Limb (tissue), 2 donors: ENCODE measurements around the gene SETD3.
A peak's percentile ranks its signal among the peaks of the same experiment; 100 is the strongest.

Source experiments
- DNase-seq, 2 donors: peaks; one replicate each; pipeline ENCODE4 v3.0.0-alpha.2; 2016; ENCODE audit errors: extremely low spot score in 2 of 2

The SETD3 gene

DNA sequence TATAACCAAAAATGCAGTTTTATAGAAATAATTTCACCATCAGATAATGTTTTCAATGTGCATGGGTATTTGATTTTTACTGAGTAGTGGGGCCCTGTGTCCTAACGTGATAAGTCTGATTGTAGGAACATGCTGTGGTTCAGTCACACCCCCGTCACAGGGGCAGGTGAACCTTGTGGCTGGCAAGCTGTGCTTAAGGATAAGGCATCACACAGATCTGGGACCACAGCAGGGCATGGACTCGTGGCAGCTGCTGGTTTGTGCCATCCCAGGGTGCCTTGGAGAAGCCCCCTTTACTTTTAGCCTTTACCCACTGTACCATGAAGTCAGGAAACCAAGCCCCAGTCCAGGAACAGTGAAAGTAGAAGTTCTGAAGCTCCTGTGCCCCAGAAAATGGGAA lies 17.2 kb upstream of the SETD3 start:
- no peak for DNase-seq

DNA sequence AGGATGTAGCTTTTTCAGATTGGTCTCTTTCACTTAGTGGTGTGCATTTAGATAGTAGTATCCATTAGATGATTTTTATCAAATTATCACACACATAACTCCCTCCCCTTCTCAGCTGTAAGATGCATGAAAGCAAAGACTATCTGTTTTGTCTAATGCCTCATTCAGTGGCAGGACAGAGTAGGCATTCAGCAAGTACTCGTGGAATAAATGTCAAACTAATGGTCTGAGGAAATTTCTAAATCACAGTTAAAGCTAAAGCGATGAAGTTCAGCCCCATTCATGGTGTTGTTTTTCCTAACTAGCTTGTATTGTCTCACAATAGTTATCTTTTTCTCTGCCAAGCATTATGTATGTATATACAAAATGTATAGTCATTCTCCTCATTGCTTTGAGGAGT lies 16.7 kb upstream of the SETD3 start:
- no peak for DNase-seq

DNA sequence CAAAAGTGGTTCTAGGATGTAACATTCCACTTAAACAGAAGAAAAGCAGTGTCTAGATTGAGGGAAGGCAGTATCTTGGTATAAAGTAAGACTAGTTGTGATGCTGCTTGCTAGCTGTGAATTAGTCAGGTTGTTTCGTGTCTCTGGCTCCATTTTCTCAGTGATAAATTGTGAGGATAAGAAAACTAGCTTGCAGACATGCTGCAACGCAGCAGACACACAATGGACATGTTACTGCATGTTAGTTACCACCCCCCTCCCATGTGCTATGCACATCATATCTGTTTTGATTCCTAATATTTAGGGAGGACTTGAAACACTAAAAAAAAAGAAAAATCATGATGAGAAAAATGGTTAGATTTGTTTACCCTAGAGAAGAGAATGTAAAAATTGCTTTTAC lies 3.4 kb upstream of the SETD3 start:
- DNase-seq, result no peak

DNA sequence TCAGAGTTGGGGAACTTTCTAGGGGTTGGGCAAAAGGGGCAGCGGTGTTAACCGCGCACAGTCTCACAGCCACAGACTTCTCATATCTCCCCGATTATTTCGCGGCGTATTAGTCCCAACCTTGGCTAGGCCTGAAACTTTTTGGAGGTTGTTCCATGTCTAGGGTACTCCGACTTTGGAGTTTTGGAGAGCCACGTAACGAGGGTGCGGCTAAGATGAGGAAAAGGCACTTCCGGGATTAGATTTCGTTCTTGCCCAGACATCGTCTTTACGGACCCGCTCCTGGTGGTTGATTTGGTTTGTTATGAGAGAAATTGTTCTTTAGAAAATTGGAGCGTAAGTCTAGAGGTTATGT lies 1.1 kb upstream of the SETD3 start:
- DNase-seq, result no peak

DNA sequence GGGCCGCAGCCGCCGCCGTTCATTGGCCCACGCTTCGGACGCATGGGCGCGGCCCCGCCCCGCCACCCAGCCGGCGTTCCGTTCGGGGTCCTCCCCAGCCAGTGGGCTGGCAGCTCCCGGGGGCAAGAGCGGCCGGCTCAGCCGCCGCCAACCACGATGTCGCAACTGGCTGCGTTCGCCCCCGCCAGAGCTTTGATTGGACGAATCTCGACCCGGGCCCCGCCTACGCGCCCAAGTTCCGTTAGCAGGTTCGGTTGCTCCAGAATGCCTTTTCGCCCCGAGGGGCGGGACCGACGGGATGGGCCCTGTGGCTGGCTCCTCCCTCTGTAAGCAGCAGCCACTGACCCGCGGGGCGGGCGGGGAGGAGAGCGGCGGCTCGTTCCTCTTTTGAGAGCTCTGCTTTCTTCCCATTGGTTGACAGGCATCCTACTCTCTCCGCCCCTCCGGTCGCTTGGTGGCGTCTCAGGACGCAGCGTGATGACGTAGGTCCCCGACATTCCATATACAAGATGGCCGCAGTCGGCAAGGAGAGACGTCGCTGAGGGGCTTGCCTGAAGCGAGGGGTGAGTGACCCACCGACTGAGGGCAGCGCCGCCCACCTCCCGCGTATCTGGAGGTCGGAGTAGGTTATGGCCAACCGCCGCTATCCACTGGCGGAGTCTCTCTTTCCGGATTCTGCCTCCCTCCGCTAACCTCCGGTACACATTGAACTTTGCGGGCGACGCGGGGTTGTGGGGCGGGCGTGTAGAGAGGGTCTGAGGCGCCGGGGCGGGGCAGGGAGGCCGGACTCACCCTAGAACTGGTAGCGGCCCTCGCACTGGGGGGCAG lies 472 bp upstream of the SETD3 start, which contains the start of gene CCNK:
CCNK (plus strand) TSS at position 493 of the 828 bp plus-strand sequence. CDS start 11,269 bp downstream, outside the sequence.
- peak; percentile 100 for DNase-seq

DNA sequence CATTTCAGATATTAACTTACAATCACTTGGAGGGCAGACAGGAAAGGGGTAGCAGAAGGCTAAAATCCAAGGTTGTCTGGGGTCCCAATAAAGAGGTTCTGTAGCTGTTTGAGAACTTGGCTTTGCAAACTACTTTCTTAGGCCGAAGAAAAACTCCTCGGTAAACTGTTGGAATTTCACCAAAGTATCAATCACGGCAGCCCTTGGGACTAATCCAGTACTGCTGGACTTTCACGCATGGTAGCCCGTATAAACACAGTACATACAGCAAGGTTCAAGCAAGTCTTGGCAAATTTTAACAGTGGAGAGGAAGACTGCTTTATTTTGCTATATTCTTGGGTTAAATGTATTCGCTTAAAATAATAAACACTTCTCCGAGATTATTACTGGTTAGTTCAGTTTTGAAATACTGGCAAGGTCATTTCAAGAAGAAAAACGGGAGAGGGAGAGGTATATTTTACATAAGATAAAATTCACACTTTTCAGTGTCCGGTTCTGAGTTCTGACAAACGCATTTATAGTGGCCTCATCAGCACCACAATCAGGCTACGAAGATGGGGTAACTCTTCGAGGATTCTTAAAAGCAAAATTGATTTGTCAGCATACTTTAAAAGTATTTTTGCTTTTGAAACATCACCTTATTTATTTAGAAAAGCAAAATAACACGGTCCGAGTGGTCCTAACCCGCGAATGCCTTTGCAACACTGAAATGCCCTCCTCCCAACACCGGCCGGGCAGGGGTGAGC lies 1.3 kb downstream of the SETD3 start:
- DNase-seq, result no peak

DNA sequence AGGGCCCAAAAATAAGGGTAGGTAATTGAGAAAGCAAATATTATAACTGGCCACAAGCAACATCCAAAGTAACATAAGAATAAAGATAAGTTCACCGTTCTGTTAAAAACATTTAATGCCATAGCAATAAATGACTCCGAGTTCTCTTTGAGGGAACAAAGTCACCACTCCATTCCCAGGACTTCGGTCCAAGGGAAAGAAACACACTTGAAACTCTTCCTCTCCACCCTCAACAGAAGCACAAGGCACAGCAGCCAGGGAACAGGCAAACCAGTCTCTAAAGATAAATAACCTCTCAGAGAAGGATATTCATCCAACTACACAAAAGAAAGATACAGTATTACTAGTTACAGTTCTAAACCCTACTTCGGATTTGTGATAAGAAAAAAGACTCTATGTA lies 2.5 kb downstream of the SETD3 start:
- no peak for DNase-seq

DNA sequence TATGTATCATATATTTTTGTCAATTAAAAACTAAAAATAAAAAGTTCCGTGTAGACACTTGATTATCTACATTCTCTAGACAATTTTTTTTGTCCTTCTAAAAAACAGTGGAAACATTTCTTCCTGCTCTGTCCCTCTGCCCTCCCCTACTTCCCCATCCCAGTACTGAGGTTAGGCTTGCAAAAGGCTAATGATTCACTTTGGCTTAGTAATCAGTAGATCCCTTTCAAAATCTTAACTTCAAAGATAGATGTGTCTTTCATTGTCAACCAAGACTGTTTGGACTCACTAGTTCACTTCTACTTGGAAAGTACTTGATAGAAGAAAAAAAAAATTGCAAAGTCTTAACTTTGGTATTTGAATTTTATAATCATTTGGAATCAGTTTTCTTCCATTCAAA lies 3.8 kb downstream of the SETD3 start:
- DNase-seq, result no peak

DNA sequence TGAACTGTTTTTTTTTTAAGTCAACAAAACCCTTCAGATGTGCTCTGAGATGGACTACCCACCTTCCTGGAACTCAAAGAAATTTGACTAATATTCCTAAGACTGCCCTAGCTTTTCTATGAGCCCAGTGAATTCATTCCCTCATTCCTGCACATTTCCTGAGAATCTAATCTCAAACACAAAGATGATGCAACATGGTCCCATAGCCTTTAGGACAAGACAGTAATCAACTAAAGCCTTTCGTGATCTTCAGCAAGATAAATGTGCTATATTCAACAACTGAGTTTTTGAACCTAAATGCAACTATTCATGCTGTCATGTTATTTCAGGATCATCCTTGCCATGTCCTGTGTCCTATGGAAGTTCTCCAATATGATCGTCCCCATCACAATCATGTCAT lies 5.0 kb downstream of the SETD3 start:
- no peak for DNase-seq

DNA sequence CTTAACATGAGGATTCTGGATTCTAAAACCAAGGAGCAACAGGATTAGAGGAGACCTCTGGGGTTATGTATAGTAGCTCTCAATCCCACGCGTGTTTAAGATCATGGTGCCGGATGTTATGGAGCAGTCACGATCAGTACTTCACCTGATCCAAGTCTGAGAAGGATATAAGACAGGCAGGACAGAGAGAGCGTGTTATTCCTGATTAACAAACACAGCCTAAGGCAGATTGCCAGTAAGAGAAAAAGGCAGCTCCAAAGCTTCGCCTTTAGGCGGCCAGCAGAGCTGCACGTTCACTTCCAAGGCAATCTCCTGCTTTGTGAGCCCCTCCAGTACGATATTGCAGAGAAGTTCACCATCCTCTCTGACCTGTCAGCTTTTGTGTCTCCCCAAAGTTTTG lies 5.5 kb downstream of the SETD3 start:
- no peak for DNase-seq

DNA sequence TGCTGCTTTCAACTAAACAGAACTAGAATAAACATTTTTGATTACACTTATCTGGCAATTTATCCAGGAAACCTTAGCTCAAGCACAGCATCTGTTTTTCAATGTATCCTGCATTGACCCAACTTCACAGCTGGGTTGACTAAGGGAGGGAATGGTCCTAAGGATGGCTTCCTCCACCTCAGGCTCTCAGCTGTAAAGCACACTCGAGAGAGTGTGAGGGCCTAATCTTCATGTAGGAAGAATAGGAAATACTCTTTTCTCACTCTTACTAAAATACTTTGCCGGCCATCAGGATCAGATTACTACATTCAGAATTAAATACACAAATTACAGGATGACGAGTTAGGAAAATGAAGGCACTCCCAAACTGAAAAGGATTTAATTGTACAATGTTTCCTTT lies 7.2 kb downstream of the SETD3 start:
- no peak for DNase-seq

DNA sequence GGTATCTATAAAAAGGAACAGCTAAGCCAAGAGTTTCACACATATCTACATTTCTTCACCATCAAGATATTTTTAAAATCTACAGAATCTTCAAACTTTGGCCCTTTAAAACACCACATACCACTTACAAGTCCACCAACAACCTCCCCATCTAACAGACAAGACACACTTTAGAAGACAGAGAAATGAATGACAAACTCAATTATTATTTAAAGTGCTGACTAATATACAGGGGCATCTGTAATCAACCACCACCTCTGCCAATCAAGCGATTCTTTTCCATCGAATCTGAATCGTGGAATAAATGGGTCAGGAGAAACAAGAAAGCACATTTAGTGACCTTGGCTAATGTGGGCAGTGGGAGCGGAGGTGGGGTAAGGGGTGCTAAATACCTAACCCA lies 7.7 kb downstream of the SETD3 start:
- no peak for DNase-seq

DNA sequence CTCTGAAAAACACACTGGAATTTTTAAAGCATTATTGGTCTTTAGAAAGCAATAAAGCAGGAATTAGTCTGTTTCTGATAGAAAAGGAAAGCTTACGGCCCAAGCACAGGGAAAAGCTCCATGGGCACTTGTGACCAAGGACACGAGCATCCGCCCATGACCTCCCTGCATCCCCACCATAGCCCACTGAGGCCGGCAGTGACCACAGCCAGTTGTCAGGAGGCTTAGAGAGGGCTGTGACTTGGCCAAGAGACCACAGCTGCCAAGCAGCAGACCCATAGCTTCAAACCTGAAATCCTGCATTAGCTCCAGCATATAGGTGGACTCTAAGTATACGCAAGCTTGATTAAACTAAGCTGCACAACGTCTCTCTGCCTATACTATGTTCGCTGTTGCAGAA lies 8.9 kb downstream of the SETD3 start:
- DNase-seq, result no peak

DNA sequence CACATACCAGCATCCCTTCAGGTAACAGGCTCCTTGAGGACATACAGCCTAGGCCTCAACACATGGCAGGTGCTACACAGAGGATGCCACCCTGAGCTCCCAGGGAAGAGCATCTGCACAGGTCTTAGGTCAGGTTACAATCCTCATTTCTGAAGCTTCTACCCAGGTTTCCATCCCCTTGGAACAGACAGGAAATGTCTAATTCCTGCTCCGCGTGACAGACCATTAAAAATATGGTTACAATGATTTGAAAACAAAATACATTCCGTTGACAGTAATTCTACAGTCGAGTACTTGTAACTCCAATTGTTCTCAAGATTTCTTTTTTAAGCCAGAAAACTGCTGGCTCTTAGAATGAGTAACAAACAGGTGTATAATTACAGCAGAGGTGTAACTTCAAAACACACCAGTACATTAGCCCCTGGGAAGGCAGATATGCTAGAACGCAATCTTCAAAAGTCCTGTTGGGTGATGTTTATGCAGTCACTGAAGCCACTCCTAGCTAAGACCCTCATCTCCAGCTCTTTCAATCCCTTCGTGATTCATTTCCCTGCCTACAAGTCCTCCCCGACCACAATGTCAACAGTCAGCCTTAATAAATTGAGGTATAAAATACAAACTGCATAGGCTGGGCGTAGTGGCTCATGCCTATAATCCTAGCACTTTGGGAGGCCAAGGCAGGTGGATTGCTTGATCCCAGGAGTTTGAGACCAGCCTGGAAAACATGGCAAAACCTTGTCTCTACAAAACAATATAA lies 11.6 kb downstream of the SETD3 start:
- no peak for DNase-seq

DNA sequence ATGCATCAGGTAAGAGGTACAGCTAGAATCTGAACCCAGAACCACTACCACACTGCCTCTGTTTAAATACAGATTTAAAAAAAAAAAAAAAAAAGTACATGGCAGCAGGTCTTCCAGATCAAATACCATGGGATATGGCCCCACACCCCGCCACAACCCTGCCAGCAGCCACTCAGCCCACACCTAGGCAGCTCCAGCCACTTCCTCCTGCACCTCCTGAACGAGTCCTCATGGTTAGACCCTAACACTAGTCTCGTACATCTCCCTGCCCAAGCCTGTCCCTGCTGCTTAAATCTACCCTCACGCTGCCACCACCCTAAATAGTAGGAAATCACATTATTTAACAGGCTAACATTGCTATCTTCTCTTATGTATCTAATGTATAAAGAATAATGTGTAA lies 12.6 kb downstream of the SETD3 start:
- DNase-seq, result no peak

DNA sequence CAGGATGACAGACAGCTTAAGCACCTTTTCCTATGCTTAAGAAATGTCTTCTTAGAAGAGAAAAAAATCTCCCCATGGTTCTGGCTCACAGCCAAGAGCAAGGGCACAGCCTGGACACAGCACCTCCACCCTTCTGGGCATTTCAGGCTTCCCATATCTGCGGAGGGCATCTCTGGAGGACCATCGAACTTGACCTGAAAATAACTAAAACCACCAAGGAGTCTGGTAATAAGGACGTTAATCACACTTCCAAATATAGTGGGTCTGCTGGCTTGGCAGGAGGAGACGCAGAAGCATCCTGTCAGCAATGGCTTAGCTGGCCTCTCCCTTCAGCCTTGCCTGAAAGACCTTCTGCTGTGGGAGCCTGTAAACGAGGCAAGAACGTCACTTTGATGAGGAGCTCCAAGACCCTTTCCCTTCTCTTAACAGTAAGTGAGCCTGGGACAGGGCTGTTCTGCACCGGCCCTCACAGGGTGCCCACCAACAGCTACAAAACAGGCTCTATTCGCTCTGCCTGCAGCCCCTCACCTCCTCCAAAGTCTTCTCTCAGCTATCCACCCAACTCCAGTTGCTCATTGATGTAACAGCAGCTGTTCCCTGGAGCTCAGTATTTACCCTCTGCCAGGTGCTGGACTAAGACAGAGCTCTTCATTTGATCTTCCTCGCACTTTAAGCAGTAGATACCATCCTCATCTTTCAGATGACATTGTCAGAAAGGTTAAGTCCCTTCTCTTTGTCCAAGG lies 13.2 kb downstream of the SETD3 start:
- DNase-seq, result peak in 1 of 2 donors; percentile 3

DNA sequence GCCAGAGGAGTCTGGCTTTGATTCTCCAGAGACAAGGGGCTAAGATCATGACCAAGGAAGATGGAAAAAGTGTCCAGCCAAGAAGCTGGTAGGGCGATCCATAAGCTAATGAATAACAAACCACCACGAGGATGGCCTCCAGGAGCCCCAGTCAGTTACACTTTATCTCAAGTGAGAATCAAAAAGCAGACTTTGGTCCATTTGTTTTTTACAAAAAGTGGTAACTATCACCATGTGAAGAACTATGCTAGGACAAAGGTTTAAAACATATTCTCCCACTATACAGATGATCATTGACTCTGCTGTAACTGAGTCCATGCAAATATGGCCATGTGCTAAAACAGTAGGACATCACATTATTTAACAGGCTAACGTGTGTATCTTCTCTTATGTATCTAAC lies 13.9 kb downstream of the SETD3 start:
- DNase-seq, result no peak

DNA sequence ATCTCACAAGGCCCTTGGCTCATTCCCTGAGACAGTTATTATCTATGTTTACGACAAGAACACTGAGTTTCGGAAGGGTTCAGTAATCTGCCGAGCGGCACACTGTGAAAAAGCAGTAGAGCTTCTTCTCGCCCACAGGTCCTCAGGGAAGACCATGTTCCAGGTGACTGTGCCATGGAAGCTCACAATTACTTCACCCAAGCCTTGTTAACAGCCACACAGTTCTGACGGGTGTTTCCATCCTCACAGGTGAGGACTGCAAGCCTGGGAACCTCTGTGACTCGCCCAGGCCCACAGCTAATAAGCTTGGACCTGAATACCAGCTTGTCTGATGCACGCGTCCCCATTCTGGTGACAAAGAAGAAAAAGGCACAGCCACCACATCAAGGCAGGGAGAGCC lies 15.4 kb downstream of the SETD3 start:
- DNase-seq, result no peak

DNA sequence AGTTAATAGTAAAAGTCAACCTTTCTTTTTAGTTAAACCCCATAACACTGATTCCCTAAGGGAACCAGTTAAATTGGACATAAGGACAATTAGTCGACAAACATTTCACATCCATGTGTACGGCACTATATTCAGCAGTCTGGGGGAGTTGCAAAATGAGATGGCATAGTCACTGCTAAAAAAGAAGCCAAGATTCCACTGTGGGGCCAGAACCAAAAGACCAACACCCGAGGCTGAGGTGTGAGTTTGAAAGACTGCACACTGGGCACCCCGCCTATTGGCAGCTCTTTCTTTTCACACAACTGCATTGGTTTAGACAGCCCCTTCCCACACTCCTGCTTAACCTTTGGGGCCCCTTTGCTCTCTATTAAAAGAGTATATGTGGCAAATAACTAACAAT lies 16.7 kb downstream of the SETD3 start:
- no peak for DNase-seq

DNA sequence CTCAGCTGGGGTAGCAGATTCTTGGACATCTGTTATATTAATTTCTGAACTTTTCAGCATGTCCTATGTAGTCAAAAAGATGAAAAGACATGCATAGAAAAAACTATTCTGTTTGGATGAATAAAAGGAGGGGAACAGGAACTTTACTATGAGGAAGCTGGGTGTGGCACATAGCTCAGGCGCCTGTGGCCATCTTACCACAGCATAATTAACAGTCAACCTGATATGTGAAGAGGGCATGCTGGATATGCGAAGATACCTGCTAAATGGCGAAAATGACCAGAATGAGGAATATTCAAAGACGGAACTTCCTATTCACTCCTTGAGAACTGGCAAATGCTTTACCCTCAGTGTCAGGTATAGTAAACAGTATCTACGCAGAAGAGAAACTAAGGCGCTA lies 18.4 kb downstream of the SETD3 start:
- DNase-seq, result no peak

DNA sequence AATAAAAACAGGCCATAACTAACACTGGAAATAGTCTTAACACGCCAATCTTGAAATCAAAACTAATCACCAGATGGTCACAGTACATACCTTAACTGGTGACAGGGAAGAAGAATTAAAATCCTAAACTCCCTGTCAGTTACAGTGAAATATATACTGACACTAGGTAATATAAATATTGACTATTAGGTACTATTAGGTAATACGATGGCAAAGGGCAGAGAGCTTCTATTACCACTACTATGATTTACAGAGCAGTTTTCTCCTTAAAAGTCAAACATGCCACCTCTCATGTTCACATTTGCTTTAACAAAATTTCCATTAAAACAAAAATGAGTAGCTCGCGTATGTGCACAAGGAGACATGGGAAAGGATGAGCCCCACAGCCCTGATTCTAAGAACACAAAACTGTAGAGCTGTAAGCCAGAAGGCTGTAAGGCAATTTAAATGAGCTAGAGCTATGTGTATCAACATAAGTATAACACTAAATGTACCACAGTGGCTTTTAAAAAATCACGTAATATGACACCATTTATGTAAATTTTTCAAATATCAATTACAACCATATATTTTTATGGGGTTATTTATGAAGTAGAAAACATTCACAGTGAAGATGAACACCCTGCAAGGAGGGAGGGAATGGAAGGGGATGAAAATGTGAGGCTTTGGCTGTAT lies 19.1 kb downstream of the SETD3 start:
- no peak for DNase-seq
